Measurements from ENCODE around the gene EFS. TPM values are rescaled to one million over a fixed set of nuclear protein-coding genes. Genes with fewer than 3 reads are reported as not detected.

EFS gene
- total and polyA plus RNA-seq, 8 donors = 3.1 to 20.6 (median 6.2) TPM

DNA sequence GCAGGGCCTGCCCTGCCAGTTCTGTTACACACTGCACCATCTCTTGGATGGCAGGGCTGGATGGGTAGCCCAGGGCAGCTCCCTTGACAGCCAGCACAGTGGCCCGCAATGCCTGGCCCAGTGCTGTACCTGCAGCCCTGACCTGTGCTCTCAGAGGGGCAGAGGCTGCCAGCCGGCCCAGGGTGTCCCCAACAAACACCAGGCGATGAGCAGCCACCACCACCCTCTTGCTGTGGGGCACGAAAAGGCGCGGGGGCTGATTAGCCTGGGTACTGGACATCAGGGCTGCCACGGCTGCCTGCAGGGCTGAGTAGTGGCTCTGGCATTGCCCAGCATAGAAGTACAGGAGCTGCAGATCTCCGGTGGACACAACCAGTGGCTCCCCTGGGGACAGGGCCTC lies 7.7 kb downstream of the EFS start:
- Histone ChIP-seq H3K4me1 (peaks cover under 1 to 42% (median 19%) of the 10 kb centered on the region in 4 donors), H3K27ac (no peak overlapping the region), H3K36me3 (peaks cover 0 to 40% (median 14%) of the 10 kb centered on the region in 4 donors), H3K9me3 (no peaks in the 10 kb centered on the region), H3K27me3 (peaks cover 0 to 20% (median 13%) of the 10 kb centered on the region in 3 donors), H3K4me3 (no peak overlapping the region)
- WGBS, 5 donors = 67 to 94% (median 90%) methylated on average over 1 to 8 of the region's 8 CpGs
- intact Hi-C loops (cut with DNase I; ENCODE audit: low total_unique reads) = no loop called here
- no peak for DNase-seq
- TF ChIP-seq EP300 (IDR thresholded peaks at IDR 0.05) (no peak), POLR2AphosphoS5 (IDR thresholded peaks at IDR 0.05) (no peak), CTCF (IDR thresholded peaks at IDR 0.05) (no peak), POLR2A (IDR thresholded peaks at IDR 0.05) (no peak)

GRCh38 chr14:23356662-23357061 lies 8.3 kb downstream of the EFS start:
- no peak for DNase-seq
- Histone ChIP-seq H3K4me3 (no peak overlapping the region), H3K27me3 (peaks cover 0 to 26% (median 19%) of the 10 kb centered on the region in 3 donors), H3K27ac (no peak overlapping the region), H3K36me3 (peaks cover 0 to 40% (median 14%) of the 10 kb centered on the region in 4 donors), H3K4me1 (peaks cover 6 to 42% (median 23%) of the 10 kb centered on the region in 4 donors), H3K9me3 (no peaks in the 10 kb centered on the region)
- intact Hi-C loops (cut with DNase I; ENCODE audit: low total_unique reads) = no loop called here
- no peak for TF ChIP-seq CTCF (IDR thresholded peaks at IDR 0.05)
- TF ChIP-seq POLR2AphosphoS5 (IDR thresholded peaks at IDR 0.05) = no peak
- TF ChIP-seq EP300 (IDR thresholded peaks at IDR 0.05) = no peak
- TF ChIP-seq POLR2A (IDR thresholded peaks at IDR 0.05) = no peak
- WGBS, 5 donors = 92 to 98% (median 97%) methylated on average over 4 of the region's 4 CpGs

DNA sequence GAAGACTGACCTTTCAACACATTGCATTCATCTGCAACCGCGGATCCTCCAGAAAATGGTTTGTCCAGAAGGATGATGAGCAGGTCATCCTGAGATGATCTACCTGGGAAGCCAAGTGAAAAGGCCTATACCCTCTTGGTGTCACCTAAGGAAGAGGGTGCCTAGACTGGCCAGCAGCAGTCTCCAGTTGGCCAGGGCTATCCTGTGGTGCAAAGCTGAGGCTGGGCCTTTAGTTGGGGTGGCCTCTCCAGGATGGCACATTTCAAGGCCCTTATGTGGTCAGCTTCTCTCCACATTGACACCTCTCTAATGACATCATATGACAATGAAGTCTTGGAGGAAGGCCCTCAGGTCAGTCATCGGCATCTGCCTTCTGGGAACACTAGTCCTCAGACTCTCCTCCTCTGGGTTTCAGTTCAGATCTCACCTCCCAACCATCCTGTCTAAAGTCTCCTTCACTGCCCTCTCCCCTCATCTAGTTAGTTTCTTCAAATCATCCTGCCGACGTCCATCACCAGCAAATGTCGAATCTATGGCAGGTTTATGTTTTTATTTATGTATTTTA lies 9.0 kb downstream of the EFS start:
- no peak for TF ChIP-seq EP300 (IDR thresholded peaks at IDR 0.05)
- TF ChIP-seq POLR2AphosphoS5 (IDR thresholded peaks at IDR 0.05) = no peak
- no peak for TF ChIP-seq CTCF (IDR thresholded peaks at IDR 0.05)
- TF ChIP-seq POLR2A (IDR thresholded peaks at IDR 0.05) = no peak
- DNase-seq = no peak
- intact Hi-C loops (cut with DNase I; ENCODE audit: low total_unique reads) = no loop called here
- Histone ChIP-seq H3K9me3 (no peaks in the 10 kb centered on the region), H3K4me1 (peaks cover 9 to 37% (median 23%) of the 10 kb centered on the region in 4 donors), H3K4me3 (no peak overlapping the region), H3K27me3 (peaks cover 0 to 29% (median 21%) of the 10 kb centered on the region in 3 donors), H3K27ac (no peak overlapping the region), H3K36me3 (peaks cover 0 to 40% (median 14%) of the 10 kb centered on the region in 4 donors)
- WGBS, 5 donors = 86 to 91% (median 89%) methylated on average over 6 of the region's 6 CpGs

DNA sequence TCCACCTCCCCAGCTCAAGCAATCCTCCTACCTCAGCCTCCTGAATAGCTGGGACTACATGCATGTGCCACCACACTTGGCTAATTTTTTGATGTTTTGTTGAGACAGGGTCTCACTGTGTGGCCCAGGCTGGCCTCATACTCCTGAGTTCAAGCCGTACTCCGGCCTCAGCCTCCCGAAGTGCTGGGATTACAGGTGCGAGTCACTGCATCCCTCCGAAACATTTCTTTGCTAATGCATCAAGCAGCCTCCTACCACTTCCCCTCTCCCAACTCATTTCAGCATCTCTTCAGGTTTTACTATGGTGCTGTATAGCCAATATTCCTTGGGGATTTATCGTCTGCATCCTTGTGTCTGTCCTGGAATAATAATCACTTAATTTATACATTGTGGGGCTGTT lies 10.0 kb downstream of the EFS start:
- intact Hi-C loops (cut with DNase I; ENCODE audit: low total_unique reads) = no loop called here
- 76 to 85% (median 83%) methylated on average over 6 of the region's 6 CpGs for WGBS, 5 donors
- H3K36me3 ChIP-seq = peaks cover 0 to 35% (median 12%) of the 10 kb centered on the region in 4 donors
- no peak overlapping the region for H3K4me3 ChIP-seq
- no peak overlapping the region for H3K27ac ChIP-seq
- no peaks in the 10 kb centered on the region for H3K9me3 ChIP-seq
- H3K27me3 ChIP-seq = peaks cover 0 to 29% (median 21%) of the 10 kb centered on the region in 3 donors
- TF ChIP-seq EP300 (IDR thresholded peaks at IDR 0.05) (no peak), POLR2AphosphoS5 (IDR thresholded peaks at IDR 0.05) (no peak), CTCF (IDR thresholded peaks at IDR 0.05) (no peak), POLR2A (IDR thresholded peaks at IDR 0.05) (no peak)
- DNase-seq = no peak
- peaks cover 9 to 29% (median 19%) of the 10 kb centered on the region in 4 donors for H3K4me1 ChIP-seq
